Fibroblast of the aortic adventitia (primary cell): ENCODE results near the gene TUBGCP6. TPM values are rescaled to one million over a fixed set of nuclear protein-coding genes. Genes with fewer than 3 reads are reported as not detected.

Source experiments
- DNase-seq: peaks from one replicate; pipeline ENCODE4 v3.0.0-alpha.2; 2010; ENCODE audit warnings: low read depth
- H3K4me3 ChIP-seq: 2 replicates; pipeline ENCODE4 v1.5.1; 2011; ENCODE audit warnings: low read depth, mild to moderate bottlenecking, control low read depth, low read length, moderate library complexity
- total RNA-seq: library from RNA; depleted of rRNA; stranded (reverse); fragments of >200 nt; gene quantifications from 2 replicates; pipeline ENCODE4 v1.2.3, GENCODE V29; 2012; ENCODE audit warnings: low replicate concordance
- TF ChIP-seq, protein P1 (sequence below): IDR thresholded peaks from 2 replicates; pipeline ENCODE4 v1.5.1; 2011; ENCODE audit warnings: mild to moderate bottlenecking, low read length, control low read depth, inconsistent platforms; ENCODE audit not compliant: insufficient read depth

TUBGCP6 gene, protein sequence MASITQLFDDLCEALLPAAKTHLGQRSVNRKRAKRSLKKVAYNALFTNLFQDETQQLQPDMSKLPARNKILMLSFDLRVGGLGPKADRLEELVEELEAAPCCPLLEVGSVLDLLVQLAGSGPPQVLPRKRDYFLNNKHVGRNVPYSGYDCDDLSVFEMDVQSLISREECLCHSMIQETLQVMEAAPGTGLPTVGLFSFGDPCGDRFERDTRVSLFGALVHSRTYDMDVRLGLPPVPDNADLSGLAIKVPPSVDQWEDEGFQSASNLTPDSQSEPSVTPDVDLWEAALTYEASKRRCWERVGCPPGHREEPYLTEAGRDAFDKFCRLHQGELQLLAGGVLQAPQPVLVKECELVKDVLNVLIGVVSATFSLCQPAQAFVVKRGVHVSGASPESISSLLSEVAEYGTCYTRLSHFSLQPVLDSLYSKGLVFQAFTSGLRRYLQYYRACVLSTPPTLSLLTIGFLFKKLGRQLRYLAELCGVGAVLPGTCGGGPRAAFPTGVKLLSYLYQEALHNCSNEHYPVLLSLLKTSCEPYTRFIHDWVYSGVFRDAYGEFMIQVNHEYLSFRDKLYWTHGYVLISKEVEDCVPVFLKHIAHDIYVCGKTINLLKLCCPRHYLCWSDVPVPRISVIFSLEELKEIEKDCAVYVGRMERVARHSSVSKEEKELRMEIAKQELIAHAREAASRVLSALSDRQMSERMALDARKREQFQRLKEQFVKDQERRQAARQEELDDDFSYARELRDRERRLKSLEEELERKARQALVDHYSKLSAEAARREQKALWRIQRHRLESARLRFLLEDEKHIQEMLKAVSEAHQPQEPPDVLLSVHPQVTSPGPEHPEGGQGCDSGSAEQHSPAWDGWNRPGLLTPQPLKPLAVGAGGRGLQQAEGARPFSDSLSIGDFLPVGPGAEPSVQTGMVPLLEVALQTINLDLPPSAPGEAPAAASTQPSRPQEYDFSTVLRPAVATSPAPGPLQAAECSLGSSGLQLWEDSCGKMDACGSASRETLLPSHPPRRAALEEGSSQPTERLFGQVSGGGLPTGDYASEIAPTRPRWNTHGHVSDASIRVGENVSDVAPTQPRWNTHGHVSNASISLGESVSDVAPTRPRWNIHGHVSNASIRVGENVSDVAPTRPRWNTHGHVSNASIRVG (N-terminal part only)
- total RNA-seq = 23.6 and 39.7 TPM in 2 replicates

DNA sequence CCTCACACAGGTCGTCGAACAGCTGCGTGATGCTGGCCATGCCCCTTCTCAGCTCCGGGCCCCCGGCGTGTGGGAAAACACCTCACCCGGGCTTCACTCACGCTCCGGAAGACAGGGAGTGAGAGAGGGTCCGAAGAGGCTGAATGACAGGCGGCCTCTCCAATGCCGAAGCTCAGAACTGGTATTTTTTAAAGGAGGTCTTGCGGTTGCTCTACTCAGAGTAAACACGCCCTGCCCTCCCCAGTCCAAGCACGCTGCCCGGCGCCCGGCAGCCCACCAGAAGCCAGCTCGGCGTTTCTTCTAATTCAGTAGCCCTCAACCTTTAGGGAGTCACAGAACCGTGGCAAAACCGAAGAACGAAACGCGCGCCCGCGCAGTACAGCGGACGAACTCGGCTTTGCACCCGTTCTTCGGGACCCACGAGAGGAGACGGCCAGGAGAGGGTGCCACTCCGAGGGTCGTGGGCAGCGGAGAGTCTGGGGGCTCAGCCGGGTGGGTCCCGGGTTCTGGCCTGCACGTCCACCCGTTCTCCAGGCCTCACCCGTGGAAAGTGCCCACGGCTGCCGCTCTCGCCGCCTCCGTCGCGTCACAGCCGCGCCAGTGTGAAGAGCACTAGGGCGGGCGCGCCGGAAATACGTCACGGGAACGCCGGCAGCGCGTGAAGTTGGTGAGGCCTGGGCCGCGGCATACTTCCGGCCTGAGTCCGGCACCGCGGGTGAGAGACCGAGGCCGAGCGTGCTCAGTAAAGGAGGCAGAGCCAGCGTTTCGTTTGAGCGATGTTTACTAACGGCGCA is at the start of gene TUBGCP6:
TSS of gene TUBGCP6 (minus strand) at position 604 of the 794 bp plus-strand sequence. CDS start at position 40, 564 bp downstream.
- DNase-seq = peak; percentile 87
- TF ChIP-seq, protein P1, sequence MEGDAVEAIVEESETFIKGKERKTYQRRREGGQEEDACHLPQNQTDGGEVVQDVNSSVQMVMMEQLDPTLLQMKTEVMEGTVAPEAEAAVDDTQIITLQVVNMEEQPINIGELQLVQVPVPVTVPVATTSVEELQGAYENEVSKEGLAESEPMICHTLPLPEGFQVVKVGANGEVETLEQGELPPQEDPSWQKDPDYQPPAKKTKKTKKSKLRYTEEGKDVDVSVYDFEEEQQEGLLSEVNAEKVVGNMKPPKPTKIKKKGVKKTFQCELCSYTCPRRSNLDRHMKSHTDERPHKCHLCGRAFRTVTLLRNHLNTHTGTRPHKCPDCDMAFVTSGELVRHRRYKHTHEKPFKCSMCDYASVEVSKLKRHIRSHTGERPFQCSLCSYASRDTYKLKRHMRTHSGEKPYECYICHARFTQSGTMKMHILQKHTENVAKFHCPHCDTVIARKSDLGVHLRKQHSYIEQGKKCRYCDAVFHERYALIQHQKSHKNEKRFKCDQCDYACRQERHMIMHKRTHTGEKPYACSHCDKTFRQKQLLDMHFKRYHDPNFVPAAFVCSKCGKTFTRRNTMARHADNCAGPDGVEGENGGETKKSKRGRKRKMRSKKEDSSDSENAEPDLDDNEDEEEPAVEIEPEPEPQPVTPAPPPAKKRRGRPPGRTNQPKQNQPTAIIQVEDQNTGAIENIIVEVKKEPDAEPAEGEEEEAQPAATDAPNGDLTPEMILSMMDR = peak; percentile 35
- H3K4me3 ChIP-seq = peak within 1 kb of the TSS; percentile 77

DNA sequence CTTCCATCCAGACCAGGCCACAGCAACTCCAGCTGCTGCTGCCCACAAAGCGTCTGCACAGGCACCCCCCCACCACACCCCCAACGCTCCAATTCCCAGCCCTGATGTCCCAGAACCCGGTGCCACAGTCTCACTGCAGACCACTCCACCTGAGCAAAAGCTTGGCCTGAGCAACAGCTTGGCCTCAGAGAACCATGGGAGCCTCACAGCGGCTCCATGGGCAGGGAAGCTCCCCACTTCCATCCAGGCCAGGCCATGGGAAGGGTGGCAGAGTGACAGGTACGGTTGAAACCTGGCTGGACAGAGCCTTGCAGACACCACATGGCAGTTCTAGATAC is 49.5 kb upstream of the TUBGCP6 start:
- no peak for DNase-seq
- TF ChIP-seq, protein P1 = no peak
- no peak overlapping the region for H3K4me3 ChIP-seq

DNA sequence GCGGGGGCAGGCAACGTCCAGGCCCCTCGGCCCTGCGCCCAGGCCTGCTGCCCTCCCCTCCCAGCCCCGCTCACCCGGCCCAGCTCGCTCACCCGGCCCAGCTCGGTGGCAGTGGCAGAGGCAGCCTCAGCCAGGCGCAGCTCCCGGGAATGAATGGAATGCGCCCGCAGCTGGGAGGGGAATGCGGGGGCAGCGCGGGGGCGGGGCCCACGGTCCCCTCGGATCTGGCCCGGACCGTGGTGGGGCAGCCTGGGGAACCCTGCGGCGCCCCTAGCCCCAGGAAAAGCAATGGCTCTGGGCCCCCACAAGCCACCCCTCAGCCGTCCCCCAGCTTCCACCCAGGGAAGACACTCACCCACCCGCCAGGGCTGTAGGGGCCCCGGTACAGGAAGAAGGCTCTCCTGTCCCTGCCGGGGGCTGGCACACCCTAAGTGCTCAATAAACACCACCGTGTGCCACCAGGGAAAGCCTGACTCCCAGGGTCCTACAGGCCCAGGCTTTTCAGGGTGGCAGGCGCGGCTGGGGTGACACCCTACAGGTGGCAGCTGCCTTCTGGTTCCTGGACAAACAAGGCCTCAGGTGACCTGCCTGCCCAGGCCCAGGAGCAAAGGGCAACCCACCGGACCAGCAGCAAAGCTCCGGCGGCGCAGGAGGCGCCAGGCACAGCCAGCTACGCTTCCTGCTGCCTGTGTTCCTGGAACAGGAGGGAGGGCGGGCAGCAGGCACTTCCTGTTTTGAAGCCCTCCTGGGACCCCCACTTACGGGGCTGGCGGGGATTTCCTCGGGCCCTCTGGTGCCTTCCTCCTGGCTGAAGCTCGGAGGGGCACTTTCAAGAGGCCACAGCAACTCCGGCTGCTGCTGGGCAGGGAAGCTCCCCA is 48.9 kb upstream of the TUBGCP6 start:
- no peak overlapping the region for H3K4me3 ChIP-seq
- peak; percentile 67 for DNase-seq
- TF ChIP-seq, protein P1 = no peak

DNA sequence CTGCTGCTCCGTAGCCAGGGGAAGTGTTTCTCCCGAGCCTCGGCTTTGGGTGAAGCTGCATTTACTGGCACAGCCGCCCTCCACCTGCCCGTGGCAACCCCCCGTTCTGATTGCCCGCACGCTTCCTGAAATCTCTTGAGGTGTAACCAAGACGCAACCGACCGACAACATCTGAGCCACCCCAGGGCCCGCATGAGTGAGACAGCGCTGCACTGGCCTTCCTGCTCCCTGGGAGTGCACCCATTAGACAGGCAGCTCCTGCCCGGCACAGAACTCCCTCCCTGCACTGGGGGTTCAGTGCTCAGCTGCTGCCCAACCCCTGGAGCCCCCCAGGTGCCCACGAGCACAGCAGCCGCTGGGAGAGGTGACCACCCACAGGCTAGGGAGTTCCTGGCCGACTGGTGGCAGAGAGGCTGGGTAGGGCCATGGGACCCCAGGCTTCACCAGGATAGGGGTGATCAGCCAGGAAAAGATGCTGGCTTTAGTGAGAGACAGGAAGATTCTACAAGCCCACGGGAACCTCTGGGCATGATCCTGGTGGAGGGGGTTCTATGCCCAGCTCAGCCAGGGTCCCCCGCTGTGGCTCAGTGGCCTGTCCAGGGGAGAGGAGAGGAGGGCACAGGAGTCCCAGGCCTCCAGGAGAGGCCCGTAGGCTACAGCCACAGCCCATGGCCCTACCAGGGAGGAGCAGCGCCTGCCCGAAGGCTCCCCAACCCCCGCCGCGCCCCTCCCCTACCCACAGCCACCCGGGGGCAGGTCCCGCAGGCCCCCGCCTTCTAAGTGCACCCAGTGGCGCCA is 48.0 kb upstream of the TUBGCP6 start:
- no peak for DNase-seq
- TF ChIP-seq, protein P1 = no peak

DNA sequence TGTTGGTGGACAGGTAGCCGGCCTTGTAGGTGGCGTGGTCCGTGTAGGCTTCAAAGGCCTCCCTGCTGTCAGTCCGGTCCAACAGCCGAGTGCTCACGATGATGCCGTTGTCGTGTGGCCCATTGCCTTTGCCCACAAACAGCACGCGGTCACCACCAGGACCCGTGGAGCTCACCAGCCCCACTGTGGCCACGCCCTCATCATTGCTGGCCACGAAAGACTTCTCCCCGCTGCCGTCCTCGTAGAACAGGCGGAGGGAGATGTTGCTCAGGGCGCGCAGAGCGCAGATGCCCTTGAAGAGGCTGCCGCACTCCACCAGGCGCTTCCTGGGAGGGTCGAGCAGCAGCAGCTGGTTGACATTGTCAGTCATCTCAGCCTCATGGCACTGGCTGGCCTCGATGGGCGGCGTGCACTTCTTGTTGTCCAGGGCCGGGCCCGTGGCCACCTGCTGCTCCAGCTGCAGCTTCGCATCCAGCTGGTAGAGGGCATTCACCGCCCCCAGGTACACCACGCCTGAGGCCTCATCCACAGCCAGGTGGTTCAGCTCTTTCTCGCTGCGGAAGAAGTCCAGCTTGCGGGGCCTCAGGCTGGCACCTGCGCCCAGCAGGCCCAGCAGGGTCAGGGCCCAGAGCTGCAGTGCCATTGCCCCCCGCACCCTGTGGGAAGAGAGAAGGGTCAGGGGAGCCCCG is 45.3 kb upstream of the TUBGCP6 start:
- no peak overlapping the region for H3K4me3 ChIP-seq
- TF ChIP-seq, protein P1 = no peak
- no peak for DNase-seq

More for the DNA sequence above, 48.0 kb upstream of the TUBGCP6 start:
- peak overlapping the region; percentile 25 for H3K4me3 ChIP-seq
